ENCODE data around the gene PARN. TPM values are rescaled to one million over a fixed set of nuclear protein-coding genes. Genes with fewer than 3 reads are reported as not detected.

Gene PARN
- total RNA-seq, 3 donors from 2014 or later (not counting 1 experiment from before 2014, with no cell fraction given), result 44.3 to 57.4 (median 45.1) TPM

DNA sequence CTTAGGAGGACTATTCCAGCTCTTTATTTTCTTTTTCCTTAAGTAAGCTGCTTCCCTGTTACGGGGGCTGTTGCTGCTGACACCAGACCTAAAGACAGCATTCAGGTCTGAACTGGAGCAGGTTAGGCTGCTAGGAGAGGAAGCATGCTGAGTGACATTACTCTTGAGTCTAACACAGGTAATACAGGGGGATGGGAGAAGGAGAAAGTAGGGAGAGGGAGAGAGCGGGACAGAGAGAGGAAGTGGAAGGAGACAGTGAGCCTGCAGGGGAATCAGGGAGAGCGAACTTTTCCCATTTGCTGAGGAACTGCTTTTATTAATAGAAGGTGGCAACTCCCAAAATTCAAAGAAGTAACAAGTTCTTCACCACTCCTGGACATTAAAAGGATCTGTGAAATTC lies 130.9 kb downstream of the PARN start:
- H3K36me3 ChIP-seq (ENCODE audit: control insufficient read depth, insufficient read depth, low read length), result peaks cover 3% of the 10 kb centered on the region
- no peak overlapping the region for H3K27ac ChIP-seq (ENCODE audit: low read length)
- no peaks in the 10 kb centered on the region for H3K27me3 Mint-ChIP-seq (ENCODE audit: low read depth in 2 of 2)
- no peak for DNase-seq
- H3K4me1 ChIP-seq (ENCODE audit: control insufficient read depth, insufficient read depth, low read length), result peaks cover 10% of the 10 kb centered on the region
- no peak overlapping the region for H3K4me3 ChIP-seq (ENCODE audit: low read length)
- H3K27me3 ChIP-seq (ENCODE audit: control insufficient read depth, insufficient read depth, low read length), result no peaks in the 10 kb centered on the region
- no peak for ATAC-seq
- H3K27ac Mint-ChIP-seq, result peak overlapping the region in 1 of 2 donors; percentile 33
- H3K9me3 Mint-ChIP-seq, result no peaks in the 10 kb centered on the region
- H3K9me3 ChIP-seq (ENCODE audit: control insufficient read depth, insufficient read depth, low read length), result no peaks in the 10 kb centered on the region
- 98% methylated on average over 3 of the region's 3 CpGs for WGBS (ENCODE audit: insufficient coverage)
- TF ChIP-seq CTCF (IDR thresholded peaks at IDR 0.05), result no peak
- peaks cover 50 to 58% of the 10 kb centered on the region in 2 donors for H3K4me1 Mint-ChIP-seq
- no peaks in the 10 kb centered on the region for H3K36me3 Mint-ChIP-seq
- H3K4me3 Mint-ChIP-seq, result no peak overlapping the region
- intact Hi-C loops (cut with micrococcal nuclease), result loop anchor here (10.0 kb wide), 1 partner anchor 46 kb away; no protein-coding TSS in a partner anchor

GRCh38 chr16:14497245-14498082 lies 132.6 kb downstream of the PARN start:
- no peak for ATAC-seq
- no peak overlapping the region for H3K27ac ChIP-seq (ENCODE audit: low read length)
- 90% methylated on average over 6 of the region's 7 CpGs for WGBS (ENCODE audit: insufficient coverage)
- H3K9me3 ChIP-seq (ENCODE audit: control insufficient read depth, insufficient read depth, low read length), result no peaks in the 10 kb centered on the region
- no peaks in the 10 kb centered on the region for H3K36me3 ChIP-seq (ENCODE audit: control insufficient read depth, insufficient read depth, low read length)
- no peaks in the 10 kb centered on the region for H3K9me3 Mint-ChIP-seq
- no peaks in the 10 kb centered on the region for H3K27me3 Mint-ChIP-seq (ENCODE audit: low read depth in 2 of 2)
- no peak for DNase-seq
- H3K4me1 Mint-ChIP-seq, result peaks cover 62 to 73% of the 10 kb centered on the region in 2 donors
- no peaks in the 10 kb centered on the region for H3K27me3 ChIP-seq (ENCODE audit: control insufficient read depth, insufficient read depth, low read length)
- H3K4me3 Mint-ChIP-seq, result no peak overlapping the region
- intact Hi-C loops (cut with micrococcal nuclease), result loop anchor here (10.0 kb wide), 1 partner anchor 47 kb away; no protein-coding TSS in a partner anchor
- H3K4me1 ChIP-seq (ENCODE audit: control insufficient read depth, insufficient read depth, low read length), result peaks cover 17% of the 10 kb centered on the region
- H3K27ac Mint-ChIP-seq, result peak overlapping the region in 1 of 2 donors; percentile 50
- no peak for TF ChIP-seq CTCF (IDR thresholded peaks at IDR 0.05)
- H3K4me3 ChIP-seq (ENCODE audit: low read length), result no peak overlapping the region
- H3K36me3 Mint-ChIP-seq, result no peaks in the 10 kb centered on the region

GRCh38 chr16:14496786-14497185 lies 133.3 kb downstream of the PARN start:
- intact Hi-C loops (cut with micrococcal nuclease), result loop anchor here (10.0 kb wide), 1 partner anchor 48 kb away; no protein-coding TSS in a partner anchor
- Mint-ChIP-seq H3K4me1 (peaks cover 62 to 73% of the 10 kb centered on the region in 2 donors), H3K27me3 (ENCODE audit: low read depth in 2 of 2) (no peaks in the 10 kb centered on the region), H3K9me3 (no peaks in the 10 kb centered on the region), H3K27ac (peak overlapping the region in 1 of 2 donors; percentile 50), H3K36me3 (no peaks in the 10 kb centered on the region), H3K4me3 (no peak overlapping the region)
- no peak for ATAC-seq
- no peak for DNase-seq
- Histone ChIP-seq H3K27ac (ENCODE audit: low read length) (no peak overlapping the region), H3K36me3 (ENCODE audit: control insufficient read depth, insufficient read depth, low read length) (no peaks in the 10 kb centered on the region), H3K9me3 (ENCODE audit: control insufficient read depth, insufficient read depth, low read length) (no peaks in the 10 kb centered on the region), H3K4me3 (ENCODE audit: low read length) (no peak overlapping the region), H3K27me3 (ENCODE audit: control insufficient read depth, insufficient read depth, low read length) (no peaks in the 10 kb centered on the region), H3K4me1 (ENCODE audit: control insufficient read depth, insufficient read depth, low read length) (peaks cover 24% of the 10 kb centered on the region)
- TF ChIP-seq CTCF (IDR thresholded peaks at IDR 0.05), result no peak
- 94% methylated on average over 7 of the region's 7 CpGs for WGBS (ENCODE audit: insufficient coverage)

Data from natural killer cell (primary cell).